ENCODE measurements around the gene CENPT. TPM values are rescaled to one million over a fixed set of nuclear protein-coding genes. Genes with fewer than 3 reads are reported as not detected.

CENPT gene
- total and polyA plus RNA-seq, 2 of the 13 experiments (the other 11 are each of a cell fraction or from before 2014, with no cell fraction given) = 40.9 to 43.3 TPM

DNA sequence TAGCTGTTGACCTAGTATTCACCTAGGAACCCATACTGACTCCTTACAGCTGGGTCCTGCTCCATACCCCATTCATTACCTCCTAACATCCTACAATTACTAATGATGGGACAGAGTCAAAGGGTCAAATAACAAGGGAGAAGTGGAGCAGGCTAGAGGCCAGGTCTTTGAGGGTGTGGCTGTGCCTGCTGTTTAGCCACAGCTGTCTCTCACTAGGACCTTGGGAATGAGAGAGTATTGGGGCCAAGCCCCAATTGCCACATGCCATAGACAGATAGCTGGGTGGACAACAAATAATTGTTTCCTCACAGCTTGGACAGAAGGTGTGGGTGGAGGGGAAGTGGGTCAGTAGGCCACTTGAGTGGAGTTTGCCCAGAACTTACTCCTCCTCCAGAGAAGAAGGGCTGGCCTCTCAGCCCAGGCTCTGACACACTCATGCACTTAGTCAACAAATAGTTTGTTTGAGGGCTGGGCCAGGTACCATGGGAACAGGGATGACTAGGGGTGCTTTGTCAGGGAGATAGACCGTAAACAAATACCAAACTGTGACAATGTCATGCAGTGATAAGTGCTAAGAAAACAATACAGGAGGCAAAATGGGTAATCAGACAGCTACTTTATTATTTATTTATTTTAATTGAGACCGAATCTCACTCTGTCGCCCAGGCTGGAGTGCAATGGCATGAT is 10.2 kb upstream of the CENPT start (continued):
- 0 out of 2 replicates have a peak, but pooled peaks have one; percentile 28 for TF ChIP-seq ZKSCAN1 (IDR thresholded peaks at IDR 0.05; ENCODE audit: low read length)
- peak; percentile 78 for TF ChIP-seq SALL1 (CRISPR knock-in tag; IDR thresholded peaks at IDR 0.05)
- 0 out of 2 replicates have a peak, but pooled peaks have one; percentile 26 for TF ChIP-seq ZNF644 (CRISPR knock-in tag; IDR thresholded peaks at IDR 0.05; ENCODE audit: low read depth)
- TF ChIP-seq, protein P1, sequence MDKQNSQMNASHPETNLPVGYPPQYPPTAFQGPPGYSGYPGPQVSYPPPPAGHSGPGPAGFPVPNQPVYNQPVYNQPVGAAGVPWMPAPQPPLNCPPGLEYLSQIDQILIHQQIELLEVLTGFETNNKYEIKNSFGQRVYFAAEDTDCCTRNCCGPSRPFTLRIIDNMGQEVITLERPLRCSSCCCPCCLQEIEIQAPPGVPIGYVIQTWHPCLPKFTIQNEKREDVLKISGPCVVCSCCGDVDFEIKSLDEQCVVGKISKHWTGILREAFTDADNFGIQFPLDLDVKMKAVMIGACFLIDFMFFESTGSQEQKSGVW (CRISPR knock-in tag; IDR thresholded peaks at IDR 0.05; ENCODE audit: borderline replicate concordance) = no peak
- TF ChIP-seq ADNP (CRISPR knock-in tag; IDR thresholded peaks at IDR 0.05) = no peak
- TF ChIP-seq ZNF746 (CRISPR knock-in tag; IDR thresholded peaks at IDR 0.05) = peak; percentile 27; the same call in 1 of the 2 replicates
- TF ChIP-seq BORCS8-MEF2B (CRISPR knock-in tag; IDR thresholded peaks at IDR 0.05) = peak; percentile 23; the same call in 1 of the 2 replicates
- peak; percentile 55; the same call in 1 of the 2 replicates for TF ChIP-seq ZNF772 (CRISPR knock-in tag; IDR thresholded peaks at IDR 0.05)
- TF ChIP-seq SIN3A (IDR thresholded peaks at IDR 0.05; ENCODE audit: borderline replicate concordance, low read depth, low read length) = peak; percentile 87; the same call in 1 of the 2 replicates
- TF ChIP-seq, protein P2, sequence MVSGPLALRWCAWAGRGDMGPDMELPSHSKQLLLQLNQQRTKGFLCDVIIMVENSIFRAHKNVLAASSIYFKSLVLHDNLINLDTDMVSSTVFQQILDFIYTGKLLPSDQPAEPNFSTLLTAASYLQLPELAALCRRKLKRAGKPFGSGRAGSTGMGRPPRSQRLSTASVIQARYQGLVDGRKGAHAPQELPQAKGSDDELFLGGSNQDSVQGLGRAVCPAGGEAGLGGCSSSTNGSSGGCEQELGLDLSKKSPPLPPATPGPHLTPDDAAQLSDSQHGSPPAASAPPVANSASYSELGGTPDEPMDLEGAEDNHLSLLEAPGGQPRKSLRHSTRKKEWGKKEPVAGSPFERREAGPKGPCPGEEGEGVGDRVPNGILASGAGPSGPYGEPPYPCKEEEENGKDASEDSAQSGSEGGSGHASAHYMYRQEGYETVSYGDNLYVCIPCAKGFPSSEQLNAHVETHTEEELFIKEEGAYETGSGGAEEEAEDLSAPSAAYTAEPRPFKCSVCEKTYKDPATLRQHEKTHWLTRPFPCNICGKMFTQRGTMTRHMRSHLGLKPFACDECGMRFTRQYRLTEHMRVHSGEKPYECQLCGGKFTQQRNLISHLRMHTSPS (CRISPR knock-in tag; IDR thresholded peaks at IDR 0.05; ENCODE audit: low read depth) = no peak
- TF ChIP-seq TBX3 (IDR thresholded peaks at IDR 0.05; ENCODE audit: borderline replicate concordance) = peak; percentile 86; the same call in 1 of the 2 replicates
- TF ChIP-seq GATAD1 (CRISPR knock-in tag; IDR thresholded peaks at IDR 0.05) = peak; percentile 42; the same call in 1 of the 2 replicates
- 0 out of 2 replicates have a peak, but pooled peaks have one; percentile 38 for TF ChIP-seq ZNF441 (CRISPR knock-in tag; IDR thresholded peaks at IDR 0.05; ENCODE audit: borderline replicate concordance)
- peak; percentile 82 for TF ChIP-seq FOXO1 (CRISPR knock-in tag; IDR thresholded peaks at IDR 0.05)
- TF ChIP-seq, protein P3, sequence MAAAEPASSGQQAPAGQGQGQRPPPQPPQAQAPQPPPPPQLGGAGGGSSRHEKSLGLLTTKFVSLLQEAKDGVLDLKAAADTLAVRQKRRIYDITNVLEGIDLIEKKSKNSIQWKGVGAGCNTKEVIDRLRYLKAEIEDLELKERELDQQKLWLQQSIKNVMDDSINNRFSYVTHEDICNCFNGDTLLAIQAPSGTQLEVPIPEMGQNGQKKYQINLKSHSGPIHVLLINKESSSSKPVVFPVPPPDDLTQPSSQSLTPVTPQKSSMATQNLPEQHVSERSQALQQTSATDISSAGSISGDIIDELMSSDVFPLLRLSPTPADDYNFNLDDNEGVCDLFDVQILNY (CRISPR knock-in tag; conservative IDR thresholded peaks at IDR 0.05) = no peak
- no peak for TF ChIP-seq LCORL (IDR thresholded peaks at IDR 0.05)
- TF ChIP-seq LCORL (CRISPR knock-in tag; IDR thresholded peaks at IDR 0.05) = 0 out of 2 replicates have a peak, but pooled peaks have one; percentile 20
- peak; percentile 77 for TF ChIP-seq RXRB (CRISPR knock-in tag; IDR thresholded peaks at IDR 0.05; ENCODE audit: borderline replicate concordance)
- TF ChIP-seq SOX6 (IDR thresholded peaks at IDR 0.05) = no peak
- peak; percentile 90 for TF ChIP-seq SOX6 (CRISPR knock-in tag; IDR thresholded peaks at IDR 0.05)
- no peak for TF ChIP-seq ZNF17 (CRISPR knock-in tag; IDR thresholded peaks at IDR 0.05)
- TF ChIP-seq ZSCAN25 (CRISPR knock-in tag; IDR thresholded peaks at IDR 0.05) = 0 out of 2 replicates have a peak, but pooled peaks have one; percentile 24
- TF ChIP-seq RFX1 (IDR thresholded peaks at IDR 0.05) = peak; percentile 99
- peak; percentile 9; the same call in 1 of the 2 replicates for TF ChIP-seq TSC22D2 (CRISPR knock-in tag; IDR thresholded peaks at IDR 0.05; ENCODE audit: borderline replicate concordance)
- TF ChIP-seq, protein P4, sequence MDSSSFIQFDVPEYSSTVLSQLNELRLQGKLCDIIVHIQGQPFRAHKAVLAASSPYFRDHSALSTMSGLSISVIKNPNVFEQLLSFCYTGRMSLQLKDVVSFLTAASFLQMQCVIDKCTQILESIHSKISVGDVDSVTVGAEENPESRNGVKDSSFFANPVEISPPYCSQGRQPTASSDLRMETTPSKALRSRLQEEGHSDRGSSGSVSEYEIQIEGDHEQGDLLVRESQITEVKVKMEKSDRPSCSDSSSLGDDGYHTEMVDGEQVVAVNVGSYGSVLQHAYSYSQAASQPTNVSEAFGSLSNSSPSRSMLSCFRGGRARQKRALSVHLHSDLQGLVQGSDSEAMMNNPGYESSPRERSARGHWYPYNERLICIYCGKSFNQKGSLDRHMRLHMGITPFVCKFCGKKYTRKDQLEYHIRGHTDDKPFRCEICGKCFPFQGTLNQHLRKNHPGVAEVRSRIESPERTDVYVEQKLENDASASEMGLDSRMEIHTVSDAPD (CRISPR knock-in tag; IDR thresholded peaks at IDR 0.05) = no peak
- TF ChIP-seq, protein P5, sequence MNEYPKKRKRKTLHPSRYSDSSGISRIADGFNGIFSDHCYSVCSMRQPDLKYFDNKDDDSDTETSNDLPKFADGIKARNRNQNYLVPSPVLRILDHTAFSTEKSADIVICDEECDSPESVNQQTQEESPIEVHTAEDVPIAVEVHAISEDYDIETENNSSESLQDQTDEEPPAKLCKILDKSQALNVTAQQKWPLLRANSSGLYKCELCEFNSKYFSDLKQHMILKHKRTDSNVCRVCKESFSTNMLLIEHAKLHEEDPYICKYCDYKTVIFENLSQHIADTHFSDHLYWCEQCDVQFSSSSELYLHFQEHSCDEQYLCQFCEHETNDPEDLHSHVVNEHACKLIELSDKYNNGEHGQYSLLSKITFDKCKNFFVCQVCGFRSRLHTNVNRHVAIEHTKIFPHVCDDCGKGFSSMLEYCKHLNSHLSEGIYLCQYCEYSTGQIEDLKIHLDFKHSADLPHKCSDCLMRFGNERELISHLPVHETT (CRISPR knock-in tag; conservative IDR thresholded peaks at IDR 0.05) = no peak
